Keratinocyte (primary cell): Measurements from ENCODE around the gene SPOCK3.

Source experiments
- EZH2 ChIP-seq: IDR thresholded peaks from one replicate; pipeline ENCODE4 v1.6.1; 2012; ENCODE audit warnings: inconsistent platforms, mild to moderate bottlenecking, low read length, moderate library complexity
- TF ChIP-seq, protein P1 (sequence below), 3 experiments: IDR thresholded peaks in 1 of 3; conservative IDR thresholded peaks in 1 of 3; optimal IDR thresholded peaks in 1 of 3; 2 replicates in 2 of 3; 3 replicates in 1 of 3; pipeline versions ENCODE3 to v1.5.1; 2011; ENCODE audit warnings: low read length in 3 of 3, mild to moderate bottlenecking in 3 of 3, moderate library complexity in 2 of 3, control low read depth in 1 of 3, inconsistent platforms in 1 of 3; ENCODE audit not compliant: insufficient read depth in 2 of 3; ENCODE audit errors: extremely low read depth in 1 of 3

DNA sequence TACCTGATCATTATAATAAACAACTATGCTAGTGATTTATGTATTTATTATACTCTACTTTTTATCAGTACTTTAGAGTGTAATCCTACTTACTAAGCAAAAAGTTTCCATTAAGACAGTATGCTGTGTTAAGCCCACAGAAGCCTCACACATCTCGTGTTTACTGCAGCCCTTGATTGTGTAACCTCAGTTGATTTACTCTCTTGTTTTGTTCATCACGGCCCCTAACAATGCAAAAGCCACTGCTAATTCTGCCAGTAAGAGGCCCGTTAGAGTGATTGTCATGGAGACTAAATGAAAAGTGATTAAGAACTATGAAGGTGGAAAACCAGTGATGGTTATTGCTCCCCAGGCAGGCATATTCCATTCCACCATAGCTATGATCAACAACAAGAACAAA lies 436.2 kb downstream of the SPOCK3 start:
- TF ChIP-seq, protein P1, sequence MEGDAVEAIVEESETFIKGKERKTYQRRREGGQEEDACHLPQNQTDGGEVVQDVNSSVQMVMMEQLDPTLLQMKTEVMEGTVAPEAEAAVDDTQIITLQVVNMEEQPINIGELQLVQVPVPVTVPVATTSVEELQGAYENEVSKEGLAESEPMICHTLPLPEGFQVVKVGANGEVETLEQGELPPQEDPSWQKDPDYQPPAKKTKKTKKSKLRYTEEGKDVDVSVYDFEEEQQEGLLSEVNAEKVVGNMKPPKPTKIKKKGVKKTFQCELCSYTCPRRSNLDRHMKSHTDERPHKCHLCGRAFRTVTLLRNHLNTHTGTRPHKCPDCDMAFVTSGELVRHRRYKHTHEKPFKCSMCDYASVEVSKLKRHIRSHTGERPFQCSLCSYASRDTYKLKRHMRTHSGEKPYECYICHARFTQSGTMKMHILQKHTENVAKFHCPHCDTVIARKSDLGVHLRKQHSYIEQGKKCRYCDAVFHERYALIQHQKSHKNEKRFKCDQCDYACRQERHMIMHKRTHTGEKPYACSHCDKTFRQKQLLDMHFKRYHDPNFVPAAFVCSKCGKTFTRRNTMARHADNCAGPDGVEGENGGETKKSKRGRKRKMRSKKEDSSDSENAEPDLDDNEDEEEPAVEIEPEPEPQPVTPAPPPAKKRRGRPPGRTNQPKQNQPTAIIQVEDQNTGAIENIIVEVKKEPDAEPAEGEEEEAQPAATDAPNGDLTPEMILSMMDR (optimal IDR thresholded peaks at IDR 0.05 in 1 of 3, IDR thresholded peaks at IDR 0.05 in 1 of 3, conservative IDR thresholded peaks at IDR 0.05 in 1 of 3; ENCODE audit: extremely low read depth in 1 of 3, insufficient read depth in 2 of 3, low read length in 3 of 3) = no peak
- no peak for TF ChIP-seq EZH2
